ENCODE data around the gene R3HDM2.

R3HDM2 gene

DNA sequence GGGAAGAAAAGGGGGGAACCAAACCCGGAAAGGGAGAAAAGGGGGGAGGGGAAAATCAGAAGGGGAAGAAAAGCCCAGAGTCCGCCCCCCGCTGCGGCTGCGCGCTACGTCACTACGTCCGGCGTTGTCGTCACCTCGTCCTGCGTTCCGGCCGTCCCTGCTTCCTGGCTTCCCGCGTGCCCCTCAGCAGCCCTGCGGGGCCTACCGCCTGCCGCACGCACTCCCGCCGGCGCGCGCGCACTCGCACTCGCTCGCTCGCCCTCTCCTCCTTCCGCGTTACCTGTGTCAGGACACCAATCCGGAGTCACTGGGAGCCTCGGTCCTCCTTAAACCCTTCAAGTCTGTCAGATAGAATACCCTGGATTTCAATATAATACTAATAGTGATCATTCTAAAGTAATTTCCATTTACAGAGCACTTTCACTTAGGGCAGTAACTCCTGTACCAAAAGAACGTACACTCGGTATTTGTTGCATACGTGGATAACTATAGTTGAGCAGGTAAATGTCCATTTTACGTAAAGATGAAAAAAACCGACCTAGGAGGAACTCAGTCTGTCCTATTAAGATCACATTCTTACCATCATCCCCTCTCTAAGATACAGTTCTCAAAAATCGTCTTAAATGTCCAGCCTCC, at the start of gene R3HDM2:
R3HDM2 (minus strand) TSS at position 113 of the 636 bp plus-strand sequence. CDS start 120,615 bp downstream, outside the sequence.
- DNase-seq, result peak; percentile 80

DNA sequence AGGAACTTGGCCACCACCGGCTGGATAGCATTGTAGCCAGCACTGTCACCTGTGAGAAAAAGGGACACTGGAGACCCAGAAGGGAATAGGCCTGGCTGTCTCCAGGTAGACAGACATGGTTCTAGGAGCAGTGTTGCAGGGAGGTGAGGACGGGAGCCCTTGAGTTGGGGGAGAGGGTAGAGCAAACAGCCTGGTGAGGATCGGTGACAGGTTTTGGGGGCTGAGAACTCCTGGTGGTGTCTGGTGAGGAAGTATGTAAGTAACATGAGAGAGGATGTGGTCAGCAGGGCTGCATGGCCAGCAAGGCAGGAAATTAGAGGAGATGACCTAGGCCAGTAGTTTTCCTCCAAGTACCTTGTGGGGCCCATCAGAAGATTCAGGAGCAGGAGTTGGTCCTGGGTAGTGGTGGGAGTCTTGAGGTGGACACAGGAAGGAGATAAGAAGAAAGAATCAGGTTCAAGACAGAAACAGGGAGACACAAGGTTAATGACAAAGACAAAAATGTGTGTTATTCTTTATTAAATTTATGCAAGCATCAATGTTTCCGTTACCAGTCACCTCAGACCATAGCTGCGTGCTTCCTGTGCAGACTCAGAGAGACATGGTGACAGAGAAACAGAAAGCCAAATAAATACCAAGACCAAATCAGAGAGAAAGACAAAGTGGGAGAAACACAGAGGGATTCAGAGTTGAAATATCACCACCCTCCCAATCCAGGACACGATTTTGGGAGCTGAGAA, 48.7 kb upstream of the R3HDM2 start, which contains the start of gene ARHGAP9:
ARHGAP9 (minus strand) TSS at position 491 of the 740 bp plus-strand sequence; CDS start at position 31, 460 bp downstream.
- no peak for DNase-seq

DNA sequence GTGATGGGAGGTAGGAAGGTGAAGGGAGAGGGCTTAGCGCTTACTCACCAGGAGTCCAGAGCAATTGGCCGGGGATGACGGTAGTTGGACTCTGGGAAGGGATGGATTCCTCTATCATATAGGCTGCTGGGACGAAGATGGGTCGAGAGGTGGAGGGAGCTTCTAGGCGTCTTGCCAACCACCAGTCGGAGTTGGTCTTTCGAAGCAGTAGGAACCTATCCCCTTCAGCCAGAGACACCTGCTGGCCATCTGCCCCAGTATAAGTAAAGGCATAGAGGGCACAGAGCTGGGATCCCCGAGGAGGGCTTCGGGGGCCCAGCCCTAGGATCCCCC, 48.2 kb upstream of the R3HDM2 start:
- DNase-seq, result no peak

DNA sequence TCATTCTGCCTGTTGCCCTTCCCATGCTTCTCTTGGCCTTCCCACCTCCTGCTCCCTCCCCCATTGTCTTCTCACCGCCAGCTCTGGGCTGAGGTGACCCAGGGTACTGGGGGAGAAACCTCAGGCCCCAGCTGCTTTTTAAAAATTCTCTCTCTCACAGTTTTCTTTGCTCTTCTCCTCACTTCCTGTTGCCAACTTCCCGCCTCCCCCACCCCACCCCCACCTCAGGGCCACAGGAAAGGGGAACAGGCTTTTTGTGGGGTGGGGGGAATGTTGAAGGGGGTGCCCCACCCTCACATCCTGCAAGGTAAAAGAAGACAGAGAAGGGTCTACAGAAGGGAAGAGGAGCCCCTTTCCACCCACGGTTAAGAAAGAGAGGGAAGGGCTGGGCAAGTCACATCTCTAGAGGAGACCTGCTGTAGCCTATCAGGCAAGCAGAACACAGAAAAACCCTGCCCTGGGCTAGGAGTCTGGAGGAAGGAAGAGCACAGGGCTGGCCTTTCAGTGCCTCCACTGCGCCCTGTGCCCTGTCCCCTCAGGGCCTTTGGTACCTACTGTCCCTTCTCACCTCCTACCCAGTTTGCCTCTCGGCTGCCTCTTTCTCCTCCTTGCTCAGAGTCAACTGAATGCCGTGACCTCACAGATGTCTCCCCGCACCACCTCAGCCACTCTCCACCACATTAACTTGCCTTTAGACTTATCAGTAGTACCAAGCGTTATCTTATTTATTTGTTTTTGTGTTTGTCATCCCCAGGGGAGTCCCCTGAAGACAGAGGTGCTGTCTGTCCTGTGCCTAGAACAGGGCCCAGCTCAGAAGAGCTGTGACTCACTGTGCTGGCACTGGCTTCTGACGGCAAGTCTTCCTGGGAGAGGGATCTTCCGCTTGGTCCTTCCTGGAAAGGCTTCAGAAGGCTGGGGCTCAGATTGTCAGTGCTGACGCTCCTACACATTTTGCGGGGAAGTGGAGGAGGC, 47.2 kb upstream of the R3HDM2 start:
- DNase-seq, result no peak

DNA sequence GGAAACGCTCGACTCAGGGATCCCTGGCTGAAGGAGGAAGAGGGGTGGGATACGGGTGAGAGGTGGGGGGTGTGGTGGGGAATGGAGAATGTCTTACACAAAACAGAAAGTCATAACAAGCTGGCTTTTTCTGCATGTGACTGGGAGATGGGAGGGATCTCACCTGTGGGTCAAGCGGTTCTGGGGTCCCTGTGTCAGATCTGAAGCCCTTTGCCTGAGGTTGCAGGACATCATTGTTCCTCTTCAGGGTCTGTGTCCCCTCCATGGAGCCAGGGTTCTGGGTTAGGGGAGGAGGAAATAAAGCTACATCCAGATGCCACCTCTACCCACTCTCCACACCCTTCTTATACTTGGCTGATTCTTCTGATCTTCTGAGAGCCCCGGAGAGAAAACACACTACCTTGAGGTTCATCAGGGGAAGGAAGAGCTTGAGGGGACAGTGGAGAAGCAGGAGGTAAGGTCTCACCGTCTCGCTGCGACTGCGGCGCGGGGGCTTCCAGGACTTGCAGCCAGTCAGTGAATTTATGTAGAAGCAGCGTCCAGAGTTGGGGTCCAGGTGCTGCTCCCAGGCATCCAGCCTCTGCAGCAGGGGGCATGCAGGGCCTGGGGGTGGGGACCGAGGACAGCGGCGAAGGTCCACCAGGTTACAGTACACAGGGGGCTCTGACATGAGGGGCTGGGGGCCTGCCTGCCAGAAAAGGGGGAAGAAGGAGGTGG, 46.3 kb upstream of the R3HDM2 start:
- DNase-seq, result no peak

DNA sequence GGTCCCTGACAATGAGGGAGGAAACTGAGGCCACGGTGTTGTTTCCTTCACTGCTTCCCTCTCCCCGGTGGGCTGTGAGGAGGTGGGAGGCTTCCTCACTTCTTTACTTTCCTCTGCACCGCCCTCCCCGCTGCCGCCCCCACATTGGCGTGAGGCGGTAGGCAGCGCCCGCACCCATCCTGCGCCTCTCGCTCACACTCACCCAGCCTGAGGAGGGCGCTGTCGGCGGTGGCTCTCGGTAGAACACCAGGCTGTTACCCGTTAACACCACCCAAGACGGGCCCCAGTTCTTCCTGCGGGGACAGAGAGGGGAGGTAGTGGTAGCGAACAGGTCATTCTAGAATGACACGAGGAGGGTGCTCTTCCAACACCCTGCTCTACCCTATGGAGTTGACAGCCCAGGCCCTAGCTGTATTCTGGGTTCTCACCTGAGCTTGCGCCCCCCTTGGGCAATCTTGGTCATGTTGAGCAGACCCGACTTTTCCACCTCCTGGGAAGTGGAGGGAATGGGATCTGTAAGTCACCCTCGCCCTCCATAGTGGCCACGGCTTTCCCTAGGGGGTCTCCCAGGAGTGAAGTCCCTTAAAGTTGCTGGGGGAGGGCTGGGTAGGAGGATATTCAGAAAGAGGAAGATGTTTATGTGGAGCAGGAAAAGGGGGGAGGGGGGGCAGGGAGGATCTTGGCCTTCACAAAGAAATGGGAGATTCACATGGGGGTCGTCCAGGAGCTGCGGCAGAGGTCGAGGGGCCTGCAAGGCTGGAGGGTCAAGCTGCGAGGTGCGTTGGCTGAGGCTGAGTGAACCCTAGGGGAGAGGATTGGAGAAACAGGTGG, 45.5 kb upstream of the R3HDM2 start:
- no peak for DNase-seq

DNA sequence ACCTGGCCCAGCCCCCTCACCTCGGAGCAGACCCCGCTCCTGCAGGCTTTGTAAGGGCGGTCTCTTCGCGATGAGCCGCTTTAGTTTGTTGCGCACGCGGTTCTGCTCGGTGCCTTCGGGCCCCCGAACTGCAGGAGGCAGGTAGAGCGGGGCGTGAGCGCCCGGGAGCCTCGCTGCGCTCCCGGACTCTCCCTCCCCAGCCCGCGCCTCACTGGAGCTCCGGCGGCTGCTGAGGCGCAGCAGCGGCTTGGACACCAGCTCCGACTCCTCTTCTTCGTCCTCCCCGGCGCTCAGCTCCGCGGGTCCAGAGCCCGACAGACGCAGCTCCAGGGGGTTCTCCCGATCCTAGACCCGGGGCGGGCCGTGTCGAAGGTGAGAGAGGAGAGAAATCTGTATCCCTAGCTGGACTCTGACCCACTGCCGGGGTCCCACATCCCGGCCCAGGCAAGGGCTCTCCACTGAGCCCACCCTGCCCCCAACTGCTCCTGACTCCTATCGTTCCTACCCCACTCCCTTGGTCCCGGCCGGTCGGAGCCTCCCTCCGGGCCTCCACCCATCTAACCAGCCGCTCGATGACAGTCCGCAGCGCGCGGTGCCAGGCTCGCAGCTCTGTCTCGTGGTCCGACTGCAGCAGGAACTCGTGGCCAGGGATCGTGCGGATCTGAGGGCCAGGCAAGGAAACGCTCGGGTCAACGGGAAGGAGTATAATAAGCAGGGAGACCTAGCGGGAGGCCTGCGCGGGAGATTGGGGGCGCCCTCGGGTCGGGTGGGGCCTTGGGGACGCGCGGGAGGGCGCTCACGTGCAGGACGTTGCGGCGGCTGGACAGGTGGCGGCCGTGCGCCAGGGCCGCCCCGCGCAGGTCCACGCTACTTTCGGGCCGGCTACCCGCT, 44.7 kb upstream of the R3HDM2 start:
- DNase-seq, result no peak

DNA sequence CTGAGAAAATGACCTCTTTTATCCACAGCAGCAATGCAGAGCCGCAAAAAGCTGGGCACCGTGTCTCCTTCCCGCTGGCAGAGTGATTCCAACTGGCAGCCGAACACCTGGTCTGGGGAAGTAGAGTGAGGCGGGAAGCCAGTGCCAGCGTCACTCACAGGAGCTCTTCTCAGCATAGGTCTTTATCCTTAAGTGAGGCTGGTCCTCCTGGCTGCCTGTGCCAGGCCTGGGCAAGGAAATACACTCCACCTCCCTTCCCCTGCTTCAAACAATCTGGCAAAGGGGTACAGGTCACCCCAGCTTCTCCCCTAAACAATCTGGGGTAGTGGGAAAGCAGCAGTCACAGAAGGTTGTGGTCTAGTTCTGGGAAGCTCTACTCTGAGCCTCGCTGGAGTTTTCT, 44.0 kb upstream of the R3HDM2 start:
- DNase-seq, result no peak

DNA sequence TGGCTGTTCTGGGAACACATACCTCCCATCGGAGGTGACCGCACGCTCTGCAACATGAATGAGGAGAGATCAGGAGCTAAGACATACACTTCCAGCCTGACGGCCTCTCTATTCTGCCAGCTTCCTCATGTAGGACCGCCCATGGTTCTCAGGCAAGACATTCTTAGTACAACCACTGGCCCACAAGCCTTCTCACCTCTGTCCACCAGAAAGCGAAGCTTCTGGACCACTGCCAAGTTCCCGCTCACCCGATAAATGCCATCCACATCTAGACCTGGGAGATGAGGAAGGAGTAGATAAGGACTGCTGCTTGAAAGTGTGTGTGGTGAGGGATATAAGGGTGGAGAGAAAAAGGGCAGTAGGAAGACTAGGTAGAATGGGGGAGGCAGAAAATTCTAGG, 43.6 kb upstream of the R3HDM2 start:
- no peak for DNase-seq

DNA sequence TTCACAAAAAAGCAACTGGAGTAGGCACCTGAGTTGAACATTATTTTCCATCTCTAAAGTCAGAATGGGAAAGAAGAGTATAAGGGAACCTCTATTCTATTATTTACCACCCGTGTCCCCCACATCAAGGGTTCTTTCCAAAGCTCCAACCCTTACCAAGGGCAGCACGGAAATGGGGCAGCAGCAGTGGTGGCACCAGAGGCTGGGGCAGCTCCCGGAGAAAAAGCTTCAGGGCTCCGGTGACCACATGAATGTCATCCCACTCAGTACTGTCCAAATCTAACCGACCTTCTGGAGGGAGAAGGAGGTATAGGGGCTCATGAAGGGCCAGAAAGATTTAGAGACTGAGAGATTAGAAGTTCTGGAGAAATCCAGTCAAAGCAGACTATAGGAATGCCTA, 43.0 kb upstream of the R3HDM2 start:
- no peak for DNase-seq

DNA sequence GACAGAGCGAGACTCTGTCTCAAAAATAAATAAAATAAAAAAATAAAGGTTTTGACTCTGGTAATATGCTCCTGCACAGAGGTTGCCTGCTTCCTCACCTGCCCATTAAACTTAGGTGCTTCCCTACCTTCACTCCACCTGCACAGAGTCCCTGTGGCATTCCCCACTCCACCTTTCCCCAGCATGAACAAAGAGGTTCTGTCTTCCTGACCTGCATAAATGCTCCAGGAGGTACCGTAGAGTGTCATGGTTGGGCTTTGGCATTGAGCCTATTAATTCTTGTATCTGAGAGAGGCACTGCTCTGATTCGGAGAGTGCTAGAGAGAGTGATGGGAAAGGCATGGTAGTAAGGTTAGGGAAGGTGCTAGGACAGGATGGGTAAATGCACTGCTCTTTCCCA, 42.5 kb upstream of the R3HDM2 start:
- DNase-seq, result no peak

DNA sequence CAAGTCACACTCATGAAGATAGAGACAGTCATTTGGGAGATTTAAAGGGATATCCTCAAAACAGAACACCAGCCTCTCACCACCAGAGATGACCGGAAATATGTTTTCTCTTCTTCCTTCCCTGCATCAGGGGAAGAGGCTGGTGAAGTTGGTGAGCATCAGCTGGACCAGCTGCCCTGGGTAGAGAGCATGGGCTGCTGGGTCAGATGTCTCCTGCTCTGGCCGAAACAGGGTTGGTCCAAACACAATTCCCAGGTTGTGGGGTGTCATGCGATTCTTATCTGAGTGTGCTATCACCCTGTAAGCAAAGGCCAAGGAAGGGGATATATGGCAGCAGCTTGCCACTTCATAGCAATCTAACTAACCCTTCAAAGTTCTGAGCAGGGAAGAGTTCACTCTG, 41.5 kb upstream of the R3HDM2 start:
- no peak for DNase-seq

DNA sequence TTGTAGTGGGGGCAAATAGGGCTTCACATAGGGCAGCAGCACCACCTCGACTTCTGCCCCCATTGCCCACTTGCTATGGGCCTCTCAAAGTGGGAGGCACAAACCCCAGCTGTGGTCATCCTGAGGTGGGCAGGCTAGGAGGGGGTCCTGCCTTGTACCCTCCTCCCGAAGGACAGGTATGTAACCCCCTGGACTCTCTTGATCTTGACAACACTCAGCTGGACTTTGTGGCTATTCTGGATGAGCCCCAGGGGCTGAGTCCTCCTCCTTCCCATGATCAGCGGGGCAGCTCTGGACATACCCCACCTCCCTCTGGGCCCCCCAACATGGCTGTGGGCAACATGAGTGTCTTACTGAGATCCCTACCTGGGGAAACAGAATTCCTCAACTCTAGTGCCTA, 40.8 kb upstream of the R3HDM2 start:
- DNase-seq, result no peak

DNA sequence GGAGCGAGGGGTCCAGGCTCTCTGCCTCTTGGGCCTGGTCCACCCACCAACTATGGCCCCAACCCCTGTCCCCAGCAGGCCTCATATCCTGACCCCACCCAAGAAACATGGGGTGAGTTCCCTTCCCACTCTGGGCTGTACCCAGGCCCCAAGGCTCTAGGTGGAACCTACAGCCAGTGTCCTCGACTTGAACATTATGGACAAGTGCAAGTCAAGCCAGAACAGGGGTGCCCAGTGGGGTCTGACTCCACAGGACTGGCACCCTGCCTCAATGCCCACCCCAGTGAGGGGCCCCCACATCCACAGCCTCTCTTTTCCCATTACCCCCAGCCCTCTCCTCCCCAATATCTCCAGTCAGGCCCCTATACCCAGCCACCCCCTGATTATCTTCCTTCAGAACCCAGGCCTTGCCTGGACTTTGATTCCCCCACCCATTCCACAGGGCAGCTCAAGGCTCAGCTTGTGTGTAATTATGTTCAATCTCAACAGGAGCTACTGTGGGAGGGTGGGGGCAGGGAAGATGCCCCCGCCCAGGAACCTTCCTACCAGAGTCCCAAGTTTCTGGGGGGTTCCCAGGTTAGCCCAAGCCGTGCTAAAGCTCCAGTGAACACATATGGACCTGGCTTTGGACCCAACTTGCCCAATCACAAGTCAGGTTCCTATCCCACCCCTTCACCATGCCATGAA, 40.3 kb upstream of the R3HDM2 start:
- DNase-seq, result no peak

DNA sequence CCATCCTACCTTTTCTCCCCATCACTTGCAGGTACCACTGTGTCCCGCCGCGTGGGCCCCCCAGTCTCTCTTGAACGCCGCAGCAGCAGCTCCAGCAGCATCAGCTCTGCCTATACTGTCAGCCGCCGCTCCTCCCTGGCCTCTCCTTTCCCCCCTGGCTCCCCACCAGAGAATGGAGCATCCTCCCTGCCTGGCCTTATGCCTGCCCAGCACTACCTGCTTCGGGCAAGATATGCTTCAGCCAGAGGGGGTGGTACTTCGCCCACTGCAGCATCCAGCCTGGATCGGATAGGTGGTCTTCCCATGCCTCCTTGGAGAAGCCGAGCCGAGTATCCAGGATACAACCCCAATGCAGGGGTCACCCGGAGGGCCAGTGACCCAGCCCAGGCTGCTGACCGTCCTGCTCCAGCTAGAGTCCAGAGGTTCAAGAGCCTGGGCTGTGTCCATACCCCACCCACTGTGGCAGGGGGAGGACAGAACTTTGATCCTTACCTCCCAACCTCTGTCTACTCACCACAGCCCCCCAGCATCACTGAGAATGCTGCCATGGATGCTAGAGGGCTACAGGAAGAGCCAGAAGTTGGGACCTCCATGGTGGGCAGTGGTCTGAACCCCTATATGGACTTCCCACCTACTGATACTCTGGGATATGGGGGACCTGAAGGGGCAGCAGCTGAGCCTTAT, 39.6 kb upstream of the R3HDM2 start:
- no peak for DNase-seq

DNA sequence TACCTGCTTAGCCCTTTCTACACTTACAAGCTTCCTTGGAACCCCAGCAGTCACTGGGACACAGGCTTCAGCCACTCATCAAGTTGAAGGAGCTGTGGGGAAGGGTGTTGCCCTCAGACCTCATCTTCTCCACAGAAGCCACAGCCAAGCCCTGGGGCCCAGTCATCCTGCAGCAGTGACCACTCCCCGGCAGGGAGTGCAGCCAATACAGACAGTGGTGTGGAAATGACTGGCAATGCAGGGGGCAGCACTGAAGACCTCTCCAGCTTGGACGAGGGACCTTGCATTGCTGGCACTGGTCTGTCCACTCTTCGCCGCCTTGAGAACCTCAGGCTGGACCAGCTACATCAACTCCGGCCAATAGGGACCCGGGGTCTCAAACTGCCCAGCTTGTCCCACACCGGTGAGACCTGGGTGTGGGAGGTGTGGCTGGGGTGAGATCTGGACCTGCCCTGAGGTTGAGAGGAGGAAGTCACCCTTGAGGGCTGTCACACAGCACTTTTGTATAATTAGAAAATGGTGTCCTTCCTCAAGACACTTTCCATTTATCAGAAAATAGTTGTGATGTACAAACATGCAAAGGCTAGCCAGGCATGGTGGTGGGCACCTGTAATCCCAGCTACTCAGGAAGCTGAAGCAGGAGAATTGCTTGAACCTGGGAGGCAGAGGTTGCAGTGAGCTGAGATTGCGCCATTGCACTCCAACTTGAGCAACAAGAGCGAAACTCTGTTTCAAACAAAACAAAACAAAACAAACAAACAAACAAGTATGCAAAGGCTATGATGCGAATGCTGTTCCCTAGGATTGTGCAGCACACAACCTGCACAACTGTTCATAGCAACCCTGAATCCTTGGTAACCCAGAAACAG, 38.7 kb upstream of the R3HDM2 start:
- DNase-seq, result no peak

DNA sequence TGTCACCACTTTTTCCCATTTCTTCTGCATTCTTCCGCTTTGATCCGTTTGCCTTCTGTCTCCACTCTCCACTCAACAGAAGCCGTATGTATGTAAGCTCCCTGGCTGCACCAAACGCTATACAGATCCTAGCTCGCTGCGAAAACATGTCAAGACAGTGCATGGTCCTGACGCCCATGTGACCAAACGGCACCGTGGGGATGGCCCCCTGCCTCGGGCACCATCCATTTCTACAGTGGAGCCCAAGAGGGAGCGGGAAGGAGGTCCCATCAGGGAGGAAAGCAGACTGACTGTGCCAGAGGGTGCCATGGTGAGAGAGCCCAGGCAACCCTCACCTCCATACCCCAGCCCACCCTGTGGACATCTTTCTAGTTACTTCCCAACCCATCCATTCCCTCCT, 37.1 kb upstream of the R3HDM2 start:
- no peak for DNase-seq

DNA sequence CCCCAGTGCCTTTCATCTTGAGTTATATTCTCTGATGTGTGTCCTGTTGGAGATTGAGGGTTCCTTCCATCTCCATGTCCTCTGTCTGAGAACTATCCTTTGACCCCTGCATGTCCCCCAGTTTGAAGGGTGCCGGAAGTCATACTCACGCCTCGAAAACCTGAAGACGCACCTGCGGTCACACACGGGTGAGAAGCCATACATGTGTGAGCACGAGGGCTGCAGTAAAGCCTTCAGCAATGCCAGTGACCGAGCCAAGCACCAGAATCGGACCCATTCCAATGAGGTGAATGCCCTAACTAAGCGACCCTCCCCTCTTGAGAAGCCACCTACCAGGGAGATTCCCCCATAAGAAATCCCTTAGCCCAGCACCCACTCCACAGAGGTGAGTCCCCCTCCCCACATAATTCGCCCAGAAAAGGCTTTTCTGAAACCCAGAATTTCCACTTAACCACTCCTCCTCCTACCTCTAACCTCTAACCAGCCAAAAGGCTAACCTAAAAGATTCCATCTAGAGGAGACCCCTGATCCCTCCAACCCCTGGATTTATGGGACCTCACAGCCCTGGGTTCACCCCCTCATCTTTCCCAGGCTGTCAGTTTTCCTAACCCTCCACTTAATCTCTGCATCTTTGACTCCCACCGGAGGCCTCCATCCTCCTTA, 36.5 kb upstream of the R3HDM2 start:
- DNase-seq, result no peak
